ENCODE results near the gene HBQ1.

HBQ1 gene

DNA sequence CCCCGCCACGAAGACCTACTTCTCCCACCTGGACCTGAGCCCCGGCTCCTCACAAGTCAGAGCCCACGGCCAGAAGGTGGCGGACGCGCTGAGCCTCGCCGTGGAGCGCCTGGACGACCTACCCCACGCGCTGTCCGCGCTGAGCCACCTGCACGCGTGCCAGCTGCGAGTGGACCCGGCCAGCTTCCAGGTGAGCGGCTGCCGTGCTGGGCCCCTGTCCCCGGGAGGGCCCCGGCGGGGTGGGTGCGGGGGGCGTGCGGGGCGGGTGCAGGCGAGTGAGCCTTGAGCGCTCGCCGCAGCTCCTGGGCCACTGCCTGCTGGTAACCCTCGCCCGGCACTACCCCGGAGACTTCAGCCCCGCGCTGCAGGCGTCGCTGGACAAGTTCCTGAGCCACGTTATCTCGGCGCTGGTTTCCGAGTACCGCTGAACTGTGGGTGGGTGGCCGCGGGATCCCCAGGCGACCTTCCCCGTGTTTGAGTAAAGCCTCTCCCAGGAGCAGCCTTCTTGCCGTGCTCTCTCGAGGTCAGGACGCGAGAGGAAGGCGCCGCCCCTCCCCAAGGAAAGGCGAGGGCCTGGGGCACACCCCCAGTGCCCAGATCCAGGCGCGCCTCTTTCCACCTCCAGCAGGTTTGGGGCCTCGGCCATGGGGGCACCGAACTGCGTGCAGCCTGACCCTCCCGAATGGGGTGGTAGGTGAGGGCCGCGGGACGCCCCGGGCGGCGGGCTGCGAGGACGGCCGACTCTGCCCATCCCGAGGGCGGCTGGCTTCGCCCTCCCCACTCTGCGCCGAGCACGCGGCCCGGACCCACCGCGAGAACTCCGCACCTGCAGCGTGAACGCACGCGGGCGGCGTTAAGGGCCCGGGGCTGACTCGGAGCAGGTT, 664 bp downstream of the HBQ1 start (continued):
- TF ChIP-seq ZNF514 (tag by site-specific recombination; IDR thresholded peaks at IDR 0.05): no peak
- TF ChIP-seq ZNF335 (tag by site-specific recombination; conservative IDR thresholded peaks at IDR 0.05): peak; percentile 73
- no peak for TF ChIP-seq ZNF202 (tag by site-specific recombination; IDR thresholded peaks at IDR 0.05; ENCODE audit: borderline replicate concordance)
- peak; percentile 77 for TF ChIP-seq ZBTB17 (tag by site-specific recombination; IDR thresholded peaks at IDR 0.05)
- peak; percentile 55; the same call in 1 of the 2 replicates for TF ChIP-seq GLIS2 (tag by site-specific recombination; IDR thresholded peaks at IDR 0.05)
- TF ChIP-seq ZNF214 (tag by site-specific recombination; IDR thresholded peaks at IDR 0.05; ENCODE audit: borderline replicate concordance): no peak
- TF ChIP-seq, protein P1, sequence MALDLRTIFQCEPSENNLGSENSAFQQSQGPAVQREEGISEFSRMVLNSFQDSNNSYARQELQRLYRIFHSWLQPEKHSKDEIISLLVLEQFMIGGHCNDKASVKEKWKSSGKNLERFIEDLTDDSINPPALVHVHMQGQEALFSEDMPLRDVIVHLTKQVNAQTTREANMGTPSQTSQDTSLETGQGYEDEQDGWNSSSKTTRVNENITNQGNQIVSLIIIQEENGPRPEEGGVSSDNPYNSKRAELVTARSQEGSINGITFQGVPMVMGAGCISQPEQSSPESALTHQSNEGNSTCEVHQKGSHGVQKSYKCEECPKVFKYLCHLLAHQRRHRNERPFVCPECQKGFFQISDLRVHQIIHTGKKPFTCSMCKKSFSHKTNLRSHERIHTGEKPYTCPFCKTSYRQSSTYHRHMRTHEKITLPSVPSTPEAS (tag by site-specific recombination; IDR thresholded peaks at IDR 0.05): no peak
- TF ChIP-seq, protein P2, sequence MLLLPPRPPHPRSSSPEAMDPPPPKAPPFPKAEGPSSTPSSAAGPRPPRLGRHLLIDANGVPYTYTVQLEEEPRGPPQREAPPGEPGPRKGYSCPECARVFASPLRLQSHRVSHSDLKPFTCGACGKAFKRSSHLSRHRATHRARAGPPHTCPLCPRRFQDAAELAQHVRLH (tag by site-specific recombination; IDR thresholded peaks at IDR 0.05): peak; percentile 52; the same call in 1 of the 2 replicates
- no peak for TF ChIP-seq BCL11B (tag by site-specific recombination; IDR thresholded peaks at IDR 0.05; ENCODE audit: low read depth)
- TF ChIP-seq ZBTB8A (tag by site-specific recombination; IDR thresholded peaks at IDR 0.05): peak; percentile 97
- TF ChIP-seq REPIN1 (tag by site-specific recombination; IDR thresholded peaks at IDR 0.05; ENCODE audit: low read depth): no peak
- TF ChIP-seq ZNF677 (tag by site-specific recombination; IDR thresholded peaks at IDR 0.05): no peak
- TF ChIP-seq KLF16 (tag by site-specific recombination; IDR thresholded peaks at IDR 0.05): peak; percentile 62; the same call in 1 of the 2 replicates
- TF ChIP-seq, protein P3, sequence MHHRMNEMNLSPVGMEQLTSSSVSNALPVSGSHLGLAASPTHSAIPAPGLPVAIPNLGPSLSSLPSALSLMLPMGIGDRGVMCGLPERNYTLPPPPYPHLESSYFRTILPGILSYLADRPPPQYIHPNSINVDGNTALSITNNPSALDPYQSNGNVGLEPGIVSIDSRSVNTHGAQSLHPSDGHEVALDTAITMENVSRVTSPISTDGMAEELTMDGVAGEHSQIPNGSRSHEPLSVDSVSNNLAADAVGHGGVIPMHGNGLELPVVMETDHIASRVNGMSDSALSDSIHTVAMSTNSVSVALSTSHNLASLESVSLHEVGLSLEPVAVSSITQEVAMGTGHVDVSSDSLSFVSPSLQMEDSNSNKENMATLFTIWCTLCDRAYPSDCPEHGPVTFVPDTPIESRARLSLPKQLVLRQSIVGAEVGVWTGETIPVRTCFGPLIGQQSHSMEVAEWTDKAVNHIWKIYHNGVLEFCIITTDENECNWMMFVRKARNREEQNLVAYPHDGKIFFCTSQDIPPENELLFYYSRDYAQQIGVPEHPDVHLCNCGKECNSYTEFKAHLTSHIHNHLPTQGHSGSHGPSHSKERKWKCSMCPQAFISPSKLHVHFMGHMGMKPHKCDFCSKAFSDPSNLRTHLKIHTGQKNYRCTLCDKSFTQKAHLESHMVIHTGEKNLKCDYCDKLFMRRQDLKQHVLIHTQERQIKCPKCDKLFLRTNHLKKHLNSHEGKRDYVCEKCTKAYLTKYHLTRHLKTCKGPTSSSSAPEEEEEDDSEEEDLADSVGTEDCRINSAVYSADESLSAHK (tag by site-specific recombination; IDR thresholded peaks at IDR 0.05): no peak
- TF ChIP-seq MZF1 (tag by site-specific recombination; IDR thresholded peaks at IDR 0.05; ENCODE audit: borderline replicate concordance): 0 out of 2 replicates have a peak, but pooled peaks have one; percentile 17
- TF ChIP-seq, protein P4, sequence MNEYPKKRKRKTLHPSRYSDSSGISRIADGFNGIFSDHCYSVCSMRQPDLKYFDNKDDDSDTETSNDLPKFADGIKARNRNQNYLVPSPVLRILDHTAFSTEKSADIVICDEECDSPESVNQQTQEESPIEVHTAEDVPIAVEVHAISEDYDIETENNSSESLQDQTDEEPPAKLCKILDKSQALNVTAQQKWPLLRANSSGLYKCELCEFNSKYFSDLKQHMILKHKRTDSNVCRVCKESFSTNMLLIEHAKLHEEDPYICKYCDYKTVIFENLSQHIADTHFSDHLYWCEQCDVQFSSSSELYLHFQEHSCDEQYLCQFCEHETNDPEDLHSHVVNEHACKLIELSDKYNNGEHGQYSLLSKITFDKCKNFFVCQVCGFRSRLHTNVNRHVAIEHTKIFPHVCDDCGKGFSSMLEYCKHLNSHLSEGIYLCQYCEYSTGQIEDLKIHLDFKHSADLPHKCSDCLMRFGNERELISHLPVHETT (tag by site-specific recombination; IDR thresholded peaks at IDR 0.05): no peak
- TF ChIP-seq GLIS1 (tag by site-specific recombination; IDR thresholded peaks at IDR 0.05): peak; percentile 40; the same call in 1 of the 2 replicates
- peak; percentile 85; the same call in 1 of the 2 replicates for TF ChIP-seq ZBTB1 (tag by site-specific recombination; IDR thresholded peaks at IDR 0.05)
- no peak for TF ChIP-seq ZNF114 (tag by site-specific recombination; IDR thresholded peaks at IDR 0.05)
- no peak for TF ChIP-seq ZNF223 (tag by site-specific recombination; IDR thresholded peaks at IDR 0.05)
- TF ChIP-seq, protein P5, sequence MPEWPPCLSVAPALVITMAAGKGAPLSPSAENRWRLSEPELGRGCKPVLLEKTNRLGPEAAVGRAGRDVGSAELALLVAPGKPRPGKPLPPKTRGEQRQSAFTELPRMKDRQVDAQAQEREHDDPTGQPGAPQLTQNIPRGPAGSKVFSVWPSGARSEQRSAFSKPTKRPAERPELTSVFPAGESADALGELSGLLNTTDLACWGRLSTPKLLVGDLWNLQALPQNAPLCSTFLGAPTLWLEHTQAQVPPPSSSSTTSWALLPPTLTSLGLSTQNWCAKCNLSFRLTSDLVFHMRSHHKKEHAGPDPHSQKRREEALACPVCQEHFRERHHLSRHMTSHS (tag by site-specific recombination; IDR thresholded peaks at IDR 0.05): no peak
- peak; percentile 74 for TF ChIP-seq SP7 (tag by site-specific recombination; IDR thresholded peaks at IDR 0.05)
- peak; percentile 83; the same call in 1 of the 2 replicates for TF ChIP-seq KLF8 (tag by site-specific recombination; IDR thresholded peaks at IDR 0.05)
- peak; percentile 81 for TF ChIP-seq ZNF561 (tag by site-specific recombination; IDR thresholded peaks at IDR 0.05; ENCODE audit: borderline replicate concordance)
- TF ChIP-seq, protein P6, sequence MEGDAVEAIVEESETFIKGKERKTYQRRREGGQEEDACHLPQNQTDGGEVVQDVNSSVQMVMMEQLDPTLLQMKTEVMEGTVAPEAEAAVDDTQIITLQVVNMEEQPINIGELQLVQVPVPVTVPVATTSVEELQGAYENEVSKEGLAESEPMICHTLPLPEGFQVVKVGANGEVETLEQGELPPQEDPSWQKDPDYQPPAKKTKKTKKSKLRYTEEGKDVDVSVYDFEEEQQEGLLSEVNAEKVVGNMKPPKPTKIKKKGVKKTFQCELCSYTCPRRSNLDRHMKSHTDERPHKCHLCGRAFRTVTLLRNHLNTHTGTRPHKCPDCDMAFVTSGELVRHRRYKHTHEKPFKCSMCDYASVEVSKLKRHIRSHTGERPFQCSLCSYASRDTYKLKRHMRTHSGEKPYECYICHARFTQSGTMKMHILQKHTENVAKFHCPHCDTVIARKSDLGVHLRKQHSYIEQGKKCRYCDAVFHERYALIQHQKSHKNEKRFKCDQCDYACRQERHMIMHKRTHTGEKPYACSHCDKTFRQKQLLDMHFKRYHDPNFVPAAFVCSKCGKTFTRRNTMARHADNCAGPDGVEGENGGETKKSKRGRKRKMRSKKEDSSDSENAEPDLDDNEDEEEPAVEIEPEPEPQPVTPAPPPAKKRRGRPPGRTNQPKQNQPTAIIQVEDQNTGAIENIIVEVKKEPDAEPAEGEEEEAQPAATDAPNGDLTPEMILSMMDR (tag by site-specific recombination; IDR thresholded peaks at IDR 0.05): no peak; the same call in 1 of the 2 replicates
- TF ChIP-seq ZNF776 (tag by site-specific recombination; IDR thresholded peaks at IDR 0.05; ENCODE audit: borderline replicate concordance): no peak
- no peak for TF ChIP-seq ZNF292 (tag by site-specific recombination; IDR thresholded peaks at IDR 0.05; ENCODE audit: borderline replicate concordance, low read depth)
- TF ChIP-seq, protein P7, sequence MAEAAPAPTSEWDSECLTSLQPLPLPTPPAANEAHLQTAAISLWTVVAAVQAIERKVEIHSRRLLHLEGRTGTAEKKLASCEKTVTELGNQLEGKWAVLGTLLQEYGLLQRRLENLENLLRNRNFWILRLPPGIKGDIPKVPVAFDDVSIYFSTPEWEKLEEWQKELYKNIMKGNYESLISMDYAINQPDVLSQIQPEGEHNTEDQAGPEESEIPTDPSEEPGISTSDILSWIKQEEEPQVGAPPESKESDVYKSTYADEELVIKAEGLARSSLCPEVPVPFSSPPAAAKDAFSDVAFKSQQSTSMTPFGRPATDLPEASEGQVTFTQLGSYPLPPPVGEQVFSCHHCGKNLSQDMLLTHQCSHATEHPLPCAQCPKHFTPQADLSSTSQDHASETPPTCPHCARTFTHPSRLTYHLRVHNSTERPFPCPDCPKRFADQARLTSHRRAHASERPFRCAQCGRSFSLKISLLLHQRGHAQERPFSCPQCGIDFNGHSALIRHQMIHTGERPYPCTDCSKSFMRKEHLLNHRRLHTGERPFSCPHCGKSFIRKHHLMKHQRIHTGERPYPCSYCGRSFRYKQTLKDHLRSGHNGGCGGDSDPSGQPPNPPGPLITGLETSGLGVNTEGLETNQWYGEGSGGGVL (tag by site-specific recombination; IDR thresholded peaks at IDR 0.05): peak; percentile 56; the same call in 1 of the 2 replicates
